Measurements from ENCODE around the gene TMEM259. TPM values are rescaled to one million over a fixed set of nuclear protein-coding genes. Genes with fewer than 3 reads are reported as not detected.
A peak's percentile ranks its signal among the peaks of the same experiment; 100 is the strongest.

The TMEM259 gene
- total and polyA plus RNA-seq, 2 experiments from 2014 or later: 82.8 to 196 TPM

- TF ChIP-seq ZNF462 (CRISPR knock-in tag; IDR thresholded peaks at IDR 0.05) (no peak), POLR2AphosphoS5 (IDR thresholded peaks at IDR 0.05; ENCODE audit: low read depth) (no peak)
These were observed 5.7 kb downstream of the TMEM259 start (continued) for GRCh38 chr19:1015061-1015781.

GRCh38 chr19:1014161-1015060, 6.5 kb downstream of the TMEM259 start:
- Histone ChIP-seq H3K36me3 (ENCODE audit: insufficient read depth) (no peaks in the 10 kb centered on the region), H2AFZ (no peak overlapping the region), H3K4me1 (ENCODE audit: insufficient read depth) (peaks cover 8% of the 10 kb centered on the region; the same call in 1 of the 2 replicates), H4K20me1 (replicated peaks; ENCODE audit: insufficient read depth) (peaks cover 21% of the 10 kb centered on the region), H3K27ac (ENCODE audit: low read depth) (no peak overlapping the region), H3K4me2 (no peak overlapping the region), H3K4me3 (no peak overlapping the region), H3F3A (replicated peaks; ENCODE audit: low read depth) (peaks cover 9% of the 10 kb centered on the region; the same call in 1 of the 2 replicates), H3K27me3 (ENCODE audit: insufficient read depth) (no peaks in the 10 kb centered on the region), H3K79me2 (replicated peaks; ENCODE audit: insufficient read depth) (peaks cover 58% of the 10 kb centered on the region), H3K9me2 (ENCODE audit: insufficient read depth) (no peaks in the 10 kb centered on the region)
- no peaks in the 10 kb centered on the region for H3K9me3 Mint-ChIP-seq
- H3K27ac Mint-ChIP-seq: 0 out of 2 replicates have a peak overlapping the region, but pooled peaks have one; percentile 70
- DNase-seq (ENCODE audit: low spot score) (no peak), ATAC-seq (no peak)
- peaks cover 7% of the 10 kb centered on the region for H3K27me3 Mint-ChIP-seq (ENCODE audit: insufficient read depth, low read depth, poor library complexity)
- peaks cover 26% of the 10 kb centered on the region for H3K4me1 Mint-ChIP-seq
- H3K4me3 Mint-ChIP-seq: no peak overlapping the region
- peaks cover 3% of the 10 kb centered on the region; the same call in 2 of the 3 replicates for H3K36me3 Mint-ChIP-seq (ENCODE audit: low read depth)
- TF ChIP-seq NANOG (IDR thresholded peaks at IDR 0.05; ENCODE audit: borderline replicate concordance): no peak
- TF ChIP-seq CTCF (conservative IDR thresholded peaks at IDR 0.05; ENCODE audit: low read depth in 2 of 2): no peak
- no peak for TF ChIP-seq JUNB (IDR thresholded peaks at IDR 0.05; ENCODE audit: unreplicated experiment)
- no peak for TF ChIP-seq STAT1 (IDR thresholded peaks at IDR 0.05; ENCODE audit: unreplicated experiment)

Data from GM23338 (cell line).